Stimulated activated CD4-positive, alpha-beta T cell treated with anti-CD3 and anti-CD28 coated beads, Interleukin-4, amount 100 ng/mL, for 4 hours (primary cell): ENCODE data around the gene UBR4.
"Not testable (repeated sequence)": the region's sequence is repeated elsewhere in the genome, so short reads cannot be mapped to it uniquely, and the experiment has no call there.

Experiments used
- DNase-seq, 2 experiments: peaks; one replicate each; pipeline ENCODE4 v3.0.0-alpha.2; 2020

Gene UBR4

DNA sequence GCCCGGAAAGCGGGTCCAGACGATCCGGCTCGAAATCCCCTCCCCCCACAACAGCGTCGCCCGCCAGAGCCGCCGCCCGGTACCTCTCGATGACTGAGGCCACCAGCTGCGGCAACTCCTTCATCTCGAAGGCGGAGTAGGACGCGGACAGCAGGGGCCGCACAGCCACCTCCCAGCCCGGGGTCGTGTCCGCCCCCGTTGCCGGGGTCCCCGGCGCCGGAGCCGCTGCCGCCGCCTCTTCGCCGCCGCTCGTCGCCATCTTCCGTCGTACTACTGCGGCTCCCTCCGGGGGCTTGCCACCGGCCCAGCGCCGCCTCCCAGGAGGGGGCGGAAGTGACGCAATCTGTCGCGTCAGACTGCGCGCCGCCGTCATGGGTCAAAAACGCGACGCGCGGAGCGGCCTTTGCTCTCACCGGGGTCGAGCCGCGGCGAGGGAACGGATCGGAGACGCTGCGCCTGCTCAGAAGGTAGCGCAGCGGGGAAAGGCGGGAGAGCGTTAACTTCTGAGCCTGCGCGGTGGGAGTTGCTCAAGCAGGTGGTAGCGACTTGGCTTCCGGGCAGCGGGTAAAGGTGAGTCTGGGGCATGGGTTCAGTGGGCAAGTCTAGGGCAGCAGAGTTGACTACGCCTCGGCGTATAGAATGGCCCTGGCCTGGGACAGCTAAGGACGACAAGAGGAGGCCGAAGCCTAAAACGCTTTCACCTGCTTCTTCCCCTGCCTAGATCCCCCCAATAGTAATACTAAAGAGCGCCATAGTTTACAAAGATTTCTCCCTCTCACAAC, at the start of gene UBR4:
UBR4 (minus strand) TSS at position 277 of the 782 bp plus-strand sequence; CDS start at position 259, 18 bp downstream.
- peak; percentile 96 to 98 for DNase-seq

DNA sequence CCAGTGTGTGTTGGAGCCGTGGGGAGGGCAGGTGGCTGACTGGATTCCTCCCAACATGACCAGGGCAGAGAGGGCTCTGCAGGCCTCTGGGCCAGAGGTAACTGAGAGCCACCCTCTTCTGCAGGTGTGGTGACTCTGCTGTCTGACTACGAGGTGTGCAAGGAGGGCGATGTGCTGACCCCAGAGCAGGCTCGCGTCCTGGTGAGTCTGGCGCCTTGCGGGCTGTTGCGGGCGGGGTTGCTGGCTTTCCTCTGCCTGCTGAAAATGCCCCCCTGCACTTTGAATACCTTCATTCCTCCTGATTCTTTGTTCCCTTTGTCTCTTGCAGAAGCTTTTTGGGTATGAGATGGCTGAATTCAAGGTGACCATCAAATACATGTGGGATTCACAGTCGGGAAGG, 48.3 kb upstream of the UBR4 start:
- no peak for DNase-seq

DNA sequence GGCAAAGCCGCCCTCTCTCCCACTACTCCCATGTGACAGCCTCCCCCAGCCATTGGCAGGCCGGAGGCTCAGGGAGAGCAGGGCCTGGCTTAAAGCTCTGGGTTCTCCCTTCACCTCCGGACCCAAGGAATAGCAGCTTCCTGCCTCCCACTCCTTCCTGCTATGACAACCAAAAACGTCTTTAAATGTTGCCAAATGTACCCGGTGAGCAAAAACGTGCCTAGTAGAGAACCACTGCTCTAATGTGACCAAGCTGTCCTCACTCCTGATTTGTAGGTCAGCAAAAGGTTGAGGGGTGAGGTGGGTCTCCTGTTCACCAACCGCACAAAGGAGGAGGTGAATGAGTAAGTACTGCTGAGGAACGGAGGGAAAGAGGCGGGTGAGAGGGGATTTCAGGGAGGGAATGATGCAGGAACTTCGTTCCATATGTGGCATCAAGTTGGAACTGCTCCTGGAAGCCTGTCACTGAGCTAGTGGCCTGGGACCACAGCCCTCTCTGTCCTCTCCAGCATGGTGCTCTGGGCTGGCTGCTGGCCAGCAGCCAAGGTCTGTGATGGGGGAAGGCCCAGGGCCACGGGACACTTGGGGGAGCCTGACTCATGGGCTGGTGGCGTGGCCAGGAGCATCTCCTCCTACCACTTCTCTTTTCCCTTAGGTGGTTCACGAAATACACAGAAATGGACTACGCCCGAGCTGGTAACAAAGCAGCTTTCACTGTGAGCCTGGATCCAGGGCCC, 47.3 kb upstream of the UBR4 start:
- DNase-seq: no peak

DNA sequence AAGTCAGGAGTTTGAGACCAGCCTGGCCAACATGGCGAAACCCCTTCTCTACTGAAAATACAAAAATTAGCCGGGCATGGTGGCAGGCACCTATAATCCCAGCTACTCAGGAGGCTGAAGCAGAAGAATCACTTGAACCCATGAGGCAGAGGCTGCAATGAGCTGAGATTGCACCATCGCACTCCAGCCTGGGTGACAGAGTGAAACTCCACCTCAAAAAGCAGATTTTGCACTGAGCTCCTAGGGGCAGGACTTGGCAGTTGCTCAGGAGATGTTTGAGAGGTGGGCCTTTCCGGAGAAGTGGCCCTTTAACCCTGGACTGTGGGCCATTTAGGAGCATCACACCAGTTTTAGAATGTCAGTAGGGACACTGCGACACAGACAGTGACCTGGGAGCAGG, 46.2 kb upstream of the UBR4 start:
- DNase-seq: not testable (repeated sequence)

DNA sequence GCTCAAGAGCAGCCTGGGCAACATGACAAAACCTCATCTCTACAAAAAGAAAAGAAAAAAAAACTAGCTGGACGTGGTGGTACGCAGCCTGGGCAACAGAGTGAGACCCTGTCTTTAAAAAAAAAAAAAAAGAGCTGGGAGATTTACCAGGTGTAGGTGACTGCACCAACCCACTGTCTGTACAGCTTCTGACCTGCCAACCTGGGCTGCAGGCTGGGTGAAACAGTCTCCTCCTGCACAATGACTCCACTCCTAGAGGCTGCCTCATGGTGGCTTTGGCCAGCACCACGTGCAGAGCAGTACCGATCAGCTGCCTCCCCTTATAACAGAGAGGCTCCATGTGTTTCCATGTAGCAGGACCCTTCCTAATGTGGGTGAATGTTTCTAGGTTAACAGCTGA, 45.2 kb upstream of the UBR4 start:
- no peak for DNase-seq

DNA sequence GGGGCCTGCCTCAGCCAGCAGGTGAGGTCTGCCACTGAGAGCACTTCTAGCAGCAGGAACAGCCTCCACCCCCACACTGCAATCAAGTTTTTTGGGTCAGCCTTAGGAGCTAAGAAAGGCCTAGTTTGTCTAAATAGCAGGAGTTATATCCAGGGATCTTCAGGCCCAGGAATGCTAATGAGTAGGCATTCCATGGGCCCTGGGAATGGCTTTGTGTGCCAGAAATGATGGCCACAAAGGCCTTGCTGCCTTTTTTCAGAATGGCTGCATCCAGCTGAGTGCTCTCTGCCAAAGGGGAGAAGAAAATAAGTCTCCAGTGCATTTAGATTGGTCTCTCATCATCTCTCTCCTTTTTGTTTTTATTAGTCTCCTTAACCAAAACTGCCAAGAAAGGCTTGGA, 44.4 kb upstream of the UBR4 start:
- DNase-seq: no peak

DNA sequence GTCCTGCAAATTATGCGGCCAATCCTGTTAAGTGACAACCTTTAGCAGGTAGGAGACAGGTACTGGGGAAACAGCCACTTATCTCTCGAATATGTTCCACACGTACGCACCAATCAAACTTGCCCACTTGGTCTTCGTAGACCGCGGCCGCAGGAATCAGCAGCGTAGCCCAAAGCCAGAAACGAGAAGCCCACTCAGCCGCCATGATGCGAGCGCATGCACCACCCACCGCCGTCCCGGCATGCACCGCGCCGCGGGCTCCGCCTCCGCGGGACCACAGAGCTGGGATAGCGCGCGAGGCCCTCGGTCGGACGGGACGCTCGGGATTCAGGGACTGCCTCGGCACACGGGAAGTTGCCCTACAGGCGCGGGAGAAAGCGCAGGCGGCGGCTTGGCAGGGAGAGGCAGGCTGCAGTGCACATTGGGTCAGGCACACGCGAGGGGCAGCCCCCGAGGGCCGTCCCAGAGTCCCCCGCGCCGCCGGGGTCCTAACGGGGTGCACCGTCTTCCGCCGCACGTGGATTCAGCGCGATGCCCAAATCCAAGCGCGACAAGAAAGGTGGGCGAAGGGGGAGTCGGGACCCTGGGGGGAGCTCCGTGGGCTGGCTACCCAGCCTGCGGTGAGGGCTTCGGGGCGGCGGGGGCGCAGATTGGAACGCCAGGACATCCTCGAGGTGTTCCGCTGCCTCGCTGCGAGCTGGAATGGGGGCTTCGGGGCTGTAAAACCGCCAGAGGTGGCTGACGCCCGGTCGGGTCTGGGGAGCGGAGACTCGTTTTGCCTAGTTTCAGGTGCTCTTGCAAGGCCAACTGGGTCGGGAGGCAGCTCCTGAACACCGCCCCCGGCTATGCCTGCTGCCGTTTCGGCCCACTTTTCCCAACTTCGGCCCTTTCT, 41.5 kb upstream of the UBR4 start, which contains the start of the genes EMC1 and MRTO4:
EMC1 (minus strand) TSS at position 220 of the 892 bp plus-strand sequence; CDS start at position 205, 15 bp downstream.
MRTO4 (plus strand) TSS at position 501 of the 892 bp plus-strand sequence; CDS start at position 532, 31 bp downstream.
- DNase-seq: peak; percentile 84 to 91

DNA sequence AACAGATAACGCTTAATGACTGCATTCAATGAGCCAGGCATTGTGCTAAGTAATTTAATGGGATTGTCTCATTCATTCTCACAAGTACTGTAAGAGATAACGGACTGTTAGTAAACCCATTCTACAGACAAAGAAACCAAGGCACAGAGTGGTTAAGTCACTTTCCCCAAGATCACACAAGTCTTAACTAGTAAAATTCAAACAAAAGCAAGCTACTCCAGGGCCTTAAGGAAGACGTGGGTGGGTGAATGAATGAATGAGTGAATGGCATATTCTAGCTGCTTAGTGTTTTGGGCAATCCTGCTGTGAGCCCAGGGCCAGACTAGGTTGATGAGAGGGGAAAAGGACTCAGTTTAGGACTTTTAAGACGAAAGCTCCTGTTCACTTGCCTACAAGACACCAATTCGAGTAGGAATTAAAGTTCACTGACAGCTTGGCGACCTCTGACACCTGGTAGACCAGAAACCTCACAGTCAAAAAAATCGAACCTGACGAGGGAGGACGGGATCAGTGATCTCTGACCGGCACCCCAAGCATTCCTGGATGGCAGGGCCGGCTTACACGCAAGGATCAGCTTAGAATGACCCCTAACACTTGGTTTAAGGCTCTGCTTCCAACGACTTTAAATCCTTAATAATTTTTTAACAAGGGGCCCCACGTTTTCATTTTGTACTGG, 40.7 kb upstream of the UBR4 start:
- no peak for DNase-seq

DNA sequence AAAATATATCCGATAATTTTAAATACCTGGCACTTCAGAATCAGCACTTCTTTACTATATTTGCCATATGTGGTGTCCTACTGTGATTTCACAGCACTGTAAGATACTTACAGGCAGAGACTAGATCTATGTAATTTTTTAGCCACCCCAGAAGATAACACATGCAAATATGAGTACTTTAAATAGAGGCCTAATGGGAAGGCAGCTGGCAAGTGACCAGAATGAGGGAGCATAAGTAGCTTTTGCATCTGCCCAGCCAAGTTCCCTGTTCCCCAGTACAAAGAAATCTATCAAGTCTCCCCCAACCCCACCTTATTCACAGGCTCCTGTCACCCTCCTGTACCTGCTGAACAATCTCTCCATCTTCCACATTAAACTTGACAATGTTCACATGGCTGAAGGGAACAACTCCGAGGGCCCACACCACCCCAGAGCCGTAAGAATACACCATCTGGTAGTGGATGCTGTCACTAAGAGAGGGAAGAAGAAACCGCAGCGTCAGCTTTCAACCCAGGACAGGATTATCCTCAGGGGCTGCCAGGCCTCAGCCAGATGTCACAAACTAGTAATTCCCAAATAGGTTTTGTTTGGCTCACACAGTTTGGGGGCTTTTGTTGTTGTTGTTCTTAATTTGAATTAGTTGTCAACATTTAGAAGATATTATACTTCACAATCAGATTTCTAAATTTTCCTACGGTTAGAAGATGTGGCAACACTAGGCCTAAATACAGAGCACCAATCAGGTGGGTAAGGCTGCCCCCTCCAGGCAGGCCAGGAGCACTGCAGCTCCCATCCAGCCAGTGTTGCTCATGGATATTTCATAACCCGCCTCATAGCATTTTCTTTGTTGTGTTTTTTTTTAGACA, 30.8 kb upstream of the UBR4 start:
- DNase-seq: peak; percentile 54 to 64

DNA sequence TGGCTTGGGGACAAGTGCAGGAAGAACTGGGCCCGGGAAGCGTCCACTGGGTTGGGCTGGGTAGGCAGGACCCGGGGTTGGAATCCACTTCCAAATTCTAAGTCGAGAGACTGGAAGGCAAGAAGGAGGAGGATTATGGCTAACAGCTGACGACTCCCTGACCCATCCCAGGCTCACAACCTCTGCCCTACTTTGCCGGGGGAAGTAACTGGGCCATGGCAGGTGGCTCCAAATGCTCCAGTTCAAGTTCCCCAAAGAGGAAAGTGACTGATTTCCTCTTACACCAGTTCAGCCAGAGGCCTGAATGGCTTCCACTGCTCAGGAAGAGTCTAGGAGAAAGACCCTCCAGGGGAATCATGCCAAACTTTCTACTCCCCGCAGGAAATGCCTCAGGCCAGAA, 29.8 kb upstream of the UBR4 start:
- no peak for DNase-seq

DNA sequence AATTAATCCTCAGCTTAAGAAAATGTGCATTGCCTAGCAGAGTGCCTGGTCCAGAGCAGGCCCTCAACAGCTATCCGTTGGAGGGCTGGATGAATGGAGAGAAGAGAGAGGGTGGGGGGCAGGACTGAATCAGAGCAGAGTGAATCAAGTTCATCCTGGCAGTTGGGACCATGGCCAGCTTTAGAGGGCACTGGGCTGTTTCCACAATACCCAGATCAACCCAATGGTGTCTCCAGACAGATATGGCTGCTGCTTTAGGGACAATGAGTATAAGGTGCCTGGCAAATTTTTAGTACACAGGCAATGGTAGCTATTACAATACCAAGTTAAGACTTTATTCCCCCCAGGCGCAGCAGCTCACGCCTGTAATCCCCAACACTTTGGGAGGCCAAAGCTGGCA, 24.2 kb upstream of the UBR4 start:
- no peak for DNase-seq

DNA sequence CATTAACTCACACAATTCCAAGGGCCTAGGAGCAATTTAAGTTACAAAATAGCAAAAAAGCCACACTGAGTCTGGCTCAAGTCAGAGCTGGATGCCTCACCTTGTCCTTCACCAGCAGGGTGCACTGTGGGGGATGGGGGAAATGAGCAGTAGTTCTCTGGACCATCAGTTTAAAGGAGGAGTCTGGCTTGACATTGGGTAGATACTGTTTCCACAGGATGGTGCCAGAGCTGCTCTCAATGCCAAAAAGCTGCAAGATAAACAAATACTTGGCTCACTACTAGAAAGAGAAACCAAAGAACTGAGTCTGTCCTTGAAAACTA, 22.4 kb upstream of the UBR4 start:
- DNase-seq: no peak

DNA sequence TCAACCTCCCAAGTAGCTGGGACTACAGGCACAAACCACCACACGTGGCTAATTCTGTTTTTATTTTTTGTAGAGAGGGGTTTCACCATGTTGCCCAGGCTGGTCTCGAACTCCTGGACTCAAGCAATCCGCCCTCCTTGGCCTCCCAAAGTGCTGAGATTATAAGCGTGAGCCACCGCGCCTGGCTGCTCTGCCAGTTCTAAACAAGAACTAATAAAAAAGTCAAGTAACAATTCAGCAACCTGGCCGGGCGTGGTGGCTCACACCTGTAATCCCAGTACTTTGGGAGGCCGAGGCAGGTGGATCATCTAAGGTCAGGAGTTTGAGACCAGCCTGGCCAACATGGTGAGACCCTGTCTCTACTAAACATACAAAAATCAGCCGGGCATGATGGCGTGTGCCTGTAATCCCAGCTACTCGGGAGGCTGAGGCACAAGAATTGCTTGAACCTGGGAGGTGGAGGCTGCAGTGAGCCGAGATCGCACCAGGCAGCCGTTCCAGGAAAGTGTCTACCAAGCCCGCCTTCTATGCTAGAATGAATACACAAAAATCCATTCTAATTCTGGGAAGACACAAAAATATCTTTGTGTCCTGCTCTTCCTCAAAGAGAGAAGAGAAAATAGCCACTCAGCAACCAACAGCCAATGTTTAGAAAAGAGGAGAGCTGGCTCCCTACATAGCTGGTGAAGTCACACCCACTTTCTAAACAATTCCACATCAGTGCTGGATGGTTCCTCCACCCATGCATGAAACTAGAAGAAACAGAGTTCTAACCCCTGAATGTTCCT, 21.9 kb upstream of the UBR4 start:
- DNase-seq: not testable (repeated sequence)

DNA sequence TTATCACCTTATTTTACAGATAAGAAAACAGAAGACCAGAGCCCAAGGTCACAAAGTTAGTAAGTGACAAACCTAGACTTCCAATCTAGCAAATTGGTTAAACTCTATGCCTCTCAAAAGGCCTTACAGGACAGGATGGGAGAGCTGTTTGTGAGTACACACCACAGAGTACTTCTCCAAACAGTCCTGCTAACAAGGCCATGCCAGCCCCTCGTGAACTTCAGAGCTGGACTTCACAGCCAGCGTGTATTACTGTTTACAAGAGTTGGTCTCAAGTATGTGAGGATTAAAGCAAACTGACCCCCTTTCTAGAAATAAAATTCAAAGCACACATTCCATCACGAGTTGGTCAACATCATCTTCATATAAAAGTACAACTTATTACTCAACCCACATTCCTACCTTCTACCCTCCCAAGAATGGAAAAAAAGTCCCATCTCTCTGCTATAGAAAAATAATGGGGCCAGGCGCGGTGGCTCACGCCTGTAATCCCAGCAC, 19.8 kb upstream of the UBR4 start:
- DNase-seq: no peak

DNA sequence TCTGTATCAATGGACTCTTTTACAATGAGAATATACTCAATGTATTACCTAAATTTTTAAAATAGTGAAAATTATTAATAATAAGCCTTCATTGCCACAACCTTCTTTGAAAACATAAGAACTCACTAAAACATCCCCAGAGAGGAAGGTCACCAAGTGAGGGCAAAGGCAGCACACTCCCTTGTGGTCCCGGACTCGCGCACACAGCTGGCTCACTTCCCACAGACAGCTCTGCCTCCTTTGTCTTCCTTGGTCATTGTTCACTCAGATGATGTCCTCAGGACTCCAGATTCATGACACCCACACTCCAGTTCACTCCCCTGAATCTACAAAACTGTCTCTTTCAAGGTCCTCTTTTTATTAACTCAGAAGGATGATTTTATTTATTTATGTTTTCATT, 19.2 kb upstream of the UBR4 start:
- no peak for DNase-seq

DNA sequence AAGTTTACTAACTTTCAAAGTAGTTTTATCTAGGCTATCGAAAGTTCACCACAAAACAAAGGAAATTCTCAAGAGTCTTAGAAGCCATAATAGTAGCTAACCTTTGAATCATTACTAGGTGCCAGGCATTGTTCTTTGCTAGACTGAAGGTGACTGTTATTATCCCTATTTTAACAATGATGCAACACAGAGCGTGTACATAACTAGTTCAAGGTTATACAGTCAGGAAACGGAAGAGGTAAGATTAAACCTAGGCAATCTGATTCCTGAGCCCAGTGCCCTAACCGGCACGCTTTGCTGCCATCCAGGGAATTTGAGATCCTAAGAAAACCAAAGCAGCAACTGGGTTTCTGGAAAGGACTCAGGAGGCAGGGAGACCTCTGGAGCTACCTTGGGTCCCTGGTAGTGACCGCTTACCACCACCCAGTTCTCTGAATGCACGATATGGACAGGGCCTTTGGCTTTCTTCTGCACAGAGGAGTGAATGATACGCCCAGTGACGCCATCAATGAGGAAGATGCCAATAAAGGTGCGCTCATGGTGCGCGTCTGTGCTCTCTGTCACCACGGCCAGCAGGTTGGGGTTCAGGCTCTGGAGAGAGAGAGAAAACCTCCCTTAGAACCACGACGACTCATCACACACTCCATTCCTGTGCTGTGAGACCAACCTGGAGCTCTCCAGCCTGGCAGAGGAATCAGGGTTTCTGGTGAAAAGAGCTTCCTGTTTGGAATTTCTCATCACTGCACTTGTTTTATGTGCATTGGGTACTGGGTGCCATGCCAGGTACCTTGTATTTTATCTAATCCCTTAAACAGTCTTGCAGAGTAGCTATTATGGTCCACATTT, 13.1 kb upstream of the UBR4 start:
- no peak for DNase-seq

DNA sequence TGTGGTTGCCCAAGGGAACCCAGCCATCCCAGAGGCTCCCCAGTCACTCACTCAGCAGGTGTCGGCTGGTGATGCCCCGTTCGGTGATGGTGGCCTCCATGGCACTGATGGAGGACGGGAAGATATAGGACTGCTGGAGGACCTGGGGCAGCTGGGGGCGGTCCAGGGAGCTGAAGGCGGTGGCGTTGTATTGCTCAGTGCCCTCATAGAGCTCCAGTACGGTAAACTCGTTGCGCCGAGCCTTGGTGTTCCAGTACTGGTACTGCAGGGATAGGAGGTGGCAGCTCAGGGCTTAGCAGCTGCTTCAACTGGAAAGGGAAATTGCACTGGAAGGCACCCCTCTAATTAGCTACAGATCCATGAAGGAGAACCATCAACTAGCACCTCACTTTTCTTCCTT, 12.5 kb upstream of the UBR4 start:
- no peak for DNase-seq

DNA sequence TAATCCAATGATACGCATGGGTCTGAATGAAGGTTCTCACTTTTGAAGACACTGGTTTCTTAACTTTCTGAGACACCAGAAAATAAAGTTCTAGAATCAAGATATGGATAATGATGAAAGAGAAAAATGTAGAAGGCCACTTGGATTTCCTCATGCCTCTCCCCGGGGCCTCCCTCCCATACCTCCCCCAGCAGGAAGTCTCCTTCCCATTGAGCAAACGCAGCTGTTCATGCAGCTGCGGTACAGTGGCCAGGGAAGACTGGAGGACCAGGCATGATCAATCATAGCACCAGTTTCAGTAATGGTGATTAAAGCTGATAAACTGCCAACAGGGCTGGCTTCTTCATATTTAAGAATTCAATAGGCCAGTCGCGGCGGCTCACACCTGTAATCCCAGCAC, 10.9 kb upstream of the UBR4 start:
- no peak for DNase-seq

DNA sequence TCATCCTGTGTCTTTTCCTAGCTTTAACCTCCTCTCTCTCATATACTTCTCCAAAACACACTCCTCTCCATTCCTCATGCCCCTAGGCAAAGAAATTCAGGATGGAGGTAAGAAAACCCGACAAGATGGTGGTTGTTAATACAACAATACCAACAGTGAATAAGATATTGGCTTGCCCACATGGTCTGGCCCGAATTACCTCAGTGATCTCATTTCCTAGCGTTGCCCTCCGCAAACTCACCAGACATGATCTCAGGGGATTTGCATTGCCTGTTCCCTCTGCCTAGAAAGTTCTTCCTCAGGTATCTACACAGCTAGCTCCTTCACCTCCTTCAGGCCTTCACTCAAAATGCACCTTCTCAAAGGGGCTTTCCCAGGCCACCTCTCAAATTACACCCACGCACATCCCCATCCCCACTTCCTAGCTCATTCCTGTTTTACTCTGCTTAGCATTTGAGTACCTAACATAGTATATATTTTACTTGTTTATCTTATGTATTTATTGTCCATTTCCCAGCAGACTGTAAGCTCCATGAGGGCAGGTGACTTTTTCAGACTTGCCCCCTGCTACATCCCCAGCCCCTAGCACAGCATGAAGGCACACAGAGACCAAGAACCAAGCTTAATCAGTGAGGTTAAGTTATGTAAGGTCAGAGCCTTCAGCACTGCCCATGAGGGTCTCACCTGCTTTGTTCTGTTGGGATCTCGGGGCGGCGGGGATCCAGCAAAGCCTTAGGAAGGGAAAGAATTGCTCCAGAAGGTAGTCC, 10.2 kb upstream of the UBR4 start:
- no peak for DNase-seq
